Omental fat pad (tissue), 4 donors: ENCODE data around the gene SIGLEC5. TPM values are rescaled to one million over a fixed set of nuclear protein-coding genes. Genes with fewer than 3 reads are reported as not detected.

Experiments used
- ATAC-seq: fragments of 150-250 bp; one replicate; pipeline ENCODE4 v1.9.1; 2016; ENCODE audit warnings: mild to moderate bottlenecking, moderate library complexity; ENCODE audit not compliant: low FRiP score
- DNase-seq: peaks from one replicate; pipeline ENCODE4 v3.0.0-alpha.2; 2019; ENCODE audit warnings: low spot score
- CTCF ChIP-seq, 3 donors: fragments of 450-650 bp; IDR thresholded peaks; one replicate each; pipeline ENCODE4 v1.5.1; 2016 to 2017; ENCODE audit warnings: antibody characterized with exemption in 3 of 3, mild to moderate bottlenecking in 3 of 3, moderate library complexity in 2 of 3
- total RNA-seq, 4 donors: library from RNA; depleted of rRNA; stranded (reverse); fragments of >200 nt; gene quantifications; one replicate each; pipeline ENCODE4 v1.1.0, GENCODE V29; 2016

SIGLEC5 gene
- total RNA-seq, 4 donors from 2014 or later: 0.19 TPM; not detected in 3

- no peak for DNase-seq
- no peak for ATAC-seq
These were observed 23.1 kb downstream of the SIGLEC5 start for GRCh38 chr19:51607077-51607476.

DNA sequence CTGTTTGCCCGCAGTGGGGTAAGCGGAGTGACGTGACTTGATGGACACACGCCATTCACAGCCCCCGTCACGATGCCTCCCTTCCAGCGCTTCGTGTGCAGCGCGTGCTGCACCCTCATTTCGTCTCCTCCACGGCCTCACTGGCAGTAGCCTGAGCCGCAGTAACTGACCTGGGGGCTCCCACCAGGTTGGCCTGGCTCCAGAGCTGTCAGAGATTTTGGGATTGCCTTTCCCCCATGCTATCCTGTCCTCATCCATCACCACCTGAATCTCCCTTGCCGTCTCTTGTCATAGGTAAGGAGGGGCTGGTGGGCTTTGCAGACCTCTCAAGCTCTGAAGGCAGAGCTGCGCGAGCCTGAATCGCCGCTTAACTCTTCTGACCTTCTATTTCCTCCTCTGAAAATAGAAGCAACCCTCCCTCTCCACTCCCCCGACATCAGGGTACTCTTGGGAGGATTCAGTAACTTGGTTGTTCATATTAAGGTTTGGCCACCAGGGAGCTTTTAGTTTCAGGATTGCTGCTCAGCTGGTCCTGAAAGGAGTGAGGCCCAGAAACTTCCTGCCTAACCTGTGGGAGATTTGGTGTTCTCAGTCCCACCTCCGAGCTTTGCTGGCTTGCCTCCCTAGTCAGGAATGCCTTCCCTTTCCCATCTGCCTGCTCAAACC is 27.9 kb downstream of the SIGLEC5 start:
- TF ChIP-seq CTCF (IDR thresholded peaks at IDR 0.05): no peak
- DNase-seq: no peak
- no peak for ATAC-seq

More at GRCh38 chr19:51607077-51607476, 23.1 kb downstream of the SIGLEC5 start:
- TF ChIP-seq CTCF (IDR thresholded peaks at IDR 0.05): no peak

DNA sequence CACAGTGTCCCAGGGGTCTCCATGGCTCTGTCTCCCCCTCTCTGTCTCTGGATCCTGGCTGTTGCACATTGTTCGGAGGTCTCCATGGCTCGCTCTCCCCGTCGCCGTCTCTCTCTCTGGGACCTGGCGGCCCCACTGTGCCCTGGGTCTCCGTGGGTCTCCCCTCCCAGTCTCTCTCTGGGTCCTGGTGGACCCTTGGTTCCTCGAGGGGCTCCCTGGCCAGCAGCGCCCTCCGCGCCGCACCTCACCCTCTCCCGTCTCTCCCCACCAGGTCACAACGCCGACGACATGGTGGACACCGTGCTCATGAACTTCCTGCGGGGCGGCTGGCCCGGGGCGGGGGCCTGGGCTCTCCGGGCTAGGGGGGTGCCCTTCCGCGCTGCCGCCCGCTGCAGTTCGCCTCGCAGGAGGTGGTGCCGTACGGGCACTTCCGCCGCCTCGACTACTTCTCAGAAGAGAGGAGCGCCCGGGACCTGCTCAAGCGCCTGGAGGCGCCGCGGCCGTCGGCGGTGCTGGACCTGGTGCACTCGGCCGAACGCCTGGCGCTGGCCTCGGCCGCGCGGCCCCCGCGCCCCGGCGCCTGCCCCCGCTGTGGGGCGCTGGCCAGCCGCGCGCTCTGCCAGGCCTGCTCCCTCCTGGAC is 29.1 kb downstream of the SIGLEC5 start:
- DNase-seq (no peak), ATAC-seq (no peak)
- TF ChIP-seq CTCF (IDR thresholded peaks at IDR 0.05): no peak

GRCh38 chr19:51599084-51599483 is 31.1 kb downstream of the SIGLEC5 start:
- no peak for DNase-seq
- ATAC-seq: no peak
- no peak for TF ChIP-seq CTCF (IDR thresholded peaks at IDR 0.05)

- ATAC-seq (no peak), DNase-seq (no peak)
- TF ChIP-seq CTCF (IDR thresholded peaks at IDR 0.05): no peak
These were observed 31.9 kb downstream of the SIGLEC5 start for GRCh38 chr19:51598159-51598915.

- DNase-seq: no peak
These were observed 34.7 kb downstream of the SIGLEC5 start for GRCh38 chr19:51595190-51596175.

More at GRCh38 chr19:51595190-51596175, 34.7 kb downstream of the SIGLEC5 start:
- no peak for ATAC-seq
- TF ChIP-seq CTCF (IDR thresholded peaks at IDR 0.05): no peak
